ENCODE data around the gene IL1RAP. TPM values are rescaled to one million over a fixed set of nuclear protein-coding genes. Genes with fewer than 3 reads are reported as not detected.

Gene IL1RAP
- total and polyA plus RNA-seq, 9 of the 15 experiments (the other 6 are each of a cell fraction or from before 2014, with no cell fraction given), result 0.23 to 1.8 (median 0.88) TPM

GRCh38 chr3:190695225-190695624 is 181.3 kb downstream of the IL1RAP start (continued):
- TF ChIP-seq RB1 (IDR thresholded peaks at IDR 0.05; ENCODE audit: low read depth), result no peak
- TF ChIP-seq CEBPB (tag; IDR thresholded peaks at IDR 0.05), result no peak
- no peak for TF ChIP-seq BHLHE40 (IDR thresholded peaks at IDR 0.05; ENCODE audit: low read length)

- POLR2A ChIA-PET, result no interaction called here
Observed at GRCh38 chr3:190695994-190696393, 182.1 kb downstream of the IL1RAP start.

More at GRCh38 chr3:190695994-190696393, 182.1 kb downstream of the IL1RAP start:
- ATAC-seq (no peak), DNase-seq (ENCODE audit: extremely low read depth in 1 of 4, low spot score in 3 of 4) (no peak), FAIRE-seq (no peak)
- in situ Hi-C loops (cut with MboI) (no loop called here), intact Hi-C loops (cut with micrococcal nuclease) (no loop called here)
- no TSS peak for BruUV-seq (replicated peaks)
- no peak overlapping the region for H3K9ac ChIP-seq (ENCODE audit: insufficient read depth in 1 of 2, low read depth in 2 of 2, low read length in 2 of 2)
- H3K4me2 ChIP-seq (ENCODE audit: insufficient read depth, low read length), result no peak overlapping the region
- no peaks in the 10 kb centered on the region for H3K9me1 ChIP-seq (ENCODE audit: control insufficient read depth, insufficient read depth, low read length)
- TF ChIP-seq CSDE1 (IDR thresholded peaks at IDR 0.05) (no peak), ZNF511 (CRISPR knock-in tag; IDR thresholded peaks at IDR 0.05) (no peak), KLF16 (IDR thresholded peaks at IDR 0.05) (no peak)
- H4K20me1 ChIP-seq (replicated peaks; ENCODE audit: control insufficient read depth, insufficient read depth, low read length), result no peaks in the 10 kb centered on the region
- no peak overlapping the region for H3K27ac ChIP-seq (ENCODE audit: extremely low read depth, low read depth, low read length)
- no peaks in the 10 kb centered on the region for H3K27me3 ChIP-seq (ENCODE audit: control insufficient read depth in 2 of 2, insufficient read depth in 2 of 2, low read length in 2 of 2)
- CTCF ChIA-PET (ENCODE audit: low intra/inter-chr PET ratio), result no interaction called here
- 0% methylated on average over 5 of the region's 5 CpGs for WGBS (ENCODE audit: insufficient coverage, low coverage, missing lambda C conversion rate)
- H3K79me2 ChIP-seq (ENCODE audit: control insufficient read depth, insufficient read depth, low read length), result no peaks in the 10 kb centered on the region
- H3K36me3 ChIP-seq (ENCODE audit: control insufficient read depth, insufficient read depth, low read length), result no peaks in the 10 kb centered on the region
- H3K9me3 ChIP-seq (replicated peaks; ENCODE audit: control insufficient read depth, insufficient read depth, low read depth, low read length), result no peaks in the 10 kb centered on the region; the same call in 1 of the 2 replicates
- no peaks in the 10 kb centered on the region for H3K4me1 ChIP-seq (replicated peaks in 1 of 2; ENCODE audit: control insufficient read depth in 2 of 2, insufficient read depth in 2 of 2, low read length in 2 of 2)
- H3K4me3 ChIP-seq, result no peak overlapping the region
- H2AFZ ChIP-seq (ENCODE audit: low read depth, low read length), result no peak overlapping the region
